Transverse colon (tissue), 4 donors: ENCODE measurements around the gene HLA-DOA. TPM values are rescaled to one million over a fixed set of nuclear protein-coding genes. Genes with fewer than 3 reads are reported as not detected.

ENCODE experiments used
- DNase-seq: peaks from one replicate; pipeline ENCODE4 v3.0.0-alpha.2; 2019
- H3K27ac ChIP-seq, 4 donors: fragments of 200-600 bp; sonication (generic); 2 replicates each; pipeline ENCODE4 v1.5.1; 2016 to 2018; ENCODE audit warnings: inconsistent platforms in 4 of 4
- H3K27me3 ChIP-seq: fragments of 200-600 bp; sonication (generic); 2 replicates; pipeline ENCODE4 v1.5.1; 2017; ENCODE audit warnings: inconsistent platforms
- H3K36me3 ChIP-seq, 4 donors: fragments of 200-600 bp; sonication (generic); 2 replicates each; pipeline ENCODE4 v1.5.1; 2017 to 2019; ENCODE audit warnings: inconsistent platforms in 4 of 4
- H3K4me1 ChIP-seq, 4 donors: fragments of 200-600 bp; sonication (generic); 2 replicates each; pipeline ENCODE4 v1.5.1; 2017 to 2020; ENCODE audit warnings: inconsistent platforms in 4 of 4
- H3K4me3 ChIP-seq, 4 donors: fragments of 200-600 bp; sonication (generic); 1 replicate in 1 of 4; 2 replicates in 3 of 4; pipeline versions ENCODE4 v1.5.1 to v1.6.1; 2017 to 2019; ENCODE audit warnings: inconsistent platforms in 4 of 4
- H3K9me3 ChIP-seq, 2 donors: fragments of 200-600 bp; sonication (generic); 2 replicates each; pipeline ENCODE4 v1.5.1; 2017 to 2019; ENCODE audit warnings: inconsistent platforms in 2 of 2
- CTCF ChIP-seq, 5 experiments: fragments of 200-600 bp in 3 of 5; fragments of 450-650 bp in 2 of 5; sonication (generic) in 3 of 5; IDR thresholded peaks; 1 replicate in 2 of 5; 2 replicates in 3 of 5; pipeline ENCODE4 v1.5.1; 2016 to 2017; ENCODE audit warnings: antibody characterized with exemption in 5 of 5, inconsistent platforms in 3 of 5, mild to moderate bottlenecking in 2 of 5, moderate library complexity in 1 of 5
- EP300 ChIP-seq: sonication (generic); formaldehyde crosslinking; IDR thresholded peaks from one replicate; pipeline ENCODE4 v1.6.1; 2017; ENCODE audit warnings: antibody characterized with exemption, low read depth
- POLR2A ChIP-seq: fragments of 450-650 bp; IDR thresholded peaks from one replicate; pipeline ENCODE4 v1.6.1; 2016; ENCODE audit warnings: antibody characterized with exemption, mild to moderate bottlenecking, moderate library complexity
- POLR2AphosphoS5 ChIP-seq, 3 donors: sonication (generic); formaldehyde crosslinking; IDR thresholded peaks; one replicate each; pipeline ENCODE4 v1.6.1; 2016; ENCODE audit warnings: antibody characterized with exemption in 3 of 3
- WGBS, 2 donors: methylation state at CpG; one replicate each; pipeline ENCODE4 v1.1.5; 2018; ENCODE audit warnings: low coverage in 1 of 2; 5-methylcytosine and 5-hydroxymethylcytosine counted together
- in situ Hi-C, 4 donors: fragments of 200-750 bp; cut with MboI; loops; one replicate each; pipeline versions ENCODE4 v1.15.0 to v1.15.1; 2017; ENCODE audit warnings: low sequenced_read_pairs in 3 of 4, low pct_ligation_motif_present in 1 of 4, low pct_unique_long_range_greater_than_20kb in 1 of 4
- intact Hi-C: fragments of 100-400 bp; cut with DNase I; formaldehyde crosslinking; loops from one replicate; pipeline ENCODE4 v1.15.1; 2023; ENCODE audit warnings: low total_unique reads
- total RNA-seq, 4 donors: library from RNA; depleted of rRNA; stranded (reverse); fragments of >200 nt; gene quantifications; one replicate each; pipeline ENCODE4 v1.1.0, GENCODE V29; 2016

HLA-DOA gene
- total RNA-seq, 4 donors from 2014 or later = 0.82 to 7.9 (median 2.6) TPM

- DNase-seq = no peak
- Histone ChIP-seq H3K36me3 (no peaks in the 10 kb centered on the region), H3K4me1 (no peaks in the 10 kb centered on the region), H3K27ac (no peak overlapping the region), H3K9me3 (no peaks in the 10 kb centered on the region), H3K27me3 (peaks cover 25% of the 10 kb centered on the region), H3K4me3 (no peak overlapping the region)
- intact Hi-C loops = no loop called here
- 63 to 74% methylated on average over 4 to 6 of the region's 6 CpGs for WGBS, 2 donors
- no peak for TF ChIP-seq EP300
- no peak for TF ChIP-seq CTCF (IDR thresholded peaks at IDR 0.05)
- no peak for TF ChIP-seq POLR2AphosphoS5 (IDR thresholded peaks at IDR 0.05)
- in situ Hi-C loops = no loop called here
Measured at GRCh38 chr6:33050014-33050810, 40.8 kb upstream of the HLA-DOA start.

GRCh38 chr6:33049323-33050013 lies 40.1 kb upstream of the HLA-DOA start:
- WGBS, 2 donors = 61 to 73% methylated on average over 6 to 9 of the region's 9 CpGs
- Histone ChIP-seq H3K27ac (no peak overlapping the region), H3K9me3 (no peaks in the 10 kb centered on the region), H3K36me3 (no peaks in the 10 kb centered on the region), H3K27me3 (peaks cover 25% of the 10 kb centered on the region), H3K4me3 (no peak overlapping the region), H3K4me1 (no peaks in the 10 kb centered on the region)
- TF ChIP-seq EP300 (no peak), POLR2A (no peak), CTCF (IDR thresholded peaks at IDR 0.05) (no peak), POLR2AphosphoS5 (IDR thresholded peaks at IDR 0.05) (no peak)
- no peak for DNase-seq
- intact Hi-C loops = no loop called here
- in situ Hi-C loops = no loop called here

- no peak for DNase-seq
- H3K27ac ChIP-seq = no peak overlapping the region
- WGBS, 2 donors = 69 to 72% methylated on average over 2 of the region's 2 CpGs
- H3K4me3 ChIP-seq = no peak overlapping the region
- H3K4me1 ChIP-seq = no peaks in the 10 kb centered on the region
- TF ChIP-seq CTCF (IDR thresholded peaks at IDR 0.05) (no peak), POLR2AphosphoS5 (IDR thresholded peaks at IDR 0.05) (no peak), POLR2A (no peak), EP300 (no peak)
- in situ Hi-C loops = no loop called here
- H3K9me3 ChIP-seq = no peaks in the 10 kb centered on the region
- H3K36me3 ChIP-seq = no peaks in the 10 kb centered on the region
- peaks cover 12% of the 10 kb centered on the region for H3K27me3 ChIP-seq
- intact Hi-C loops = no loop called here
Measured at GRCh38 chr6:33040157-33040556, 30.8 kb upstream of the HLA-DOA start.

- H3K4me3 ChIP-seq = no peak overlapping the region
- H3K36me3 ChIP-seq = no peaks in the 10 kb centered on the region
- peaks cover 0 to 4% of the 10 kb centered on the region in 2 donors for H3K9me3 ChIP-seq
- intact Hi-C loops = no loop called here
- in situ Hi-C loops = no loop called here
- TF ChIP-seq POLR2AphosphoS5 (IDR thresholded peaks at IDR 0.05) = no peak
- no peak for TF ChIP-seq POLR2A
- no peak for TF ChIP-seq EP300
- TF ChIP-seq CTCF (IDR thresholded peaks at IDR 0.05) = no peak
- H3K27ac ChIP-seq = no peak overlapping the region
- WGBS, 2 donors = 60 to 75% methylated on average over 1 of the region's 1 CpG
- DNase-seq = no peak
- H3K27me3 ChIP-seq = peaks cover 35% of the 10 kb centered on the region
- H3K4me1 ChIP-seq = no peaks in the 10 kb centered on the region
Measured at GRCh38 chr6:33036535-33036934, 27.1 kb upstream of the HLA-DOA start.
